GM12891 (cell line): Measurements from ENCODE around the gene PPP1R13B.

Experiments
- POLR2A ChIP-seq: IDR thresholded peaks from 2 replicates; pipeline ENCODE4 v1.6.1; 2011; ENCODE audit warnings: low read depth, low read length, control low read depth
- TAF1 ChIP-seq: IDR thresholded peaks from 2 replicates; pipeline ENCODE4 v1.6.1; 2011; ENCODE audit warnings: low read depth, low read length, control low read depth

GRCh38 chr14:103739466-103739792, 107.9 kb downstream of the PPP1R13B start:
- TF ChIP-seq POLR2A, result no peak
- TF ChIP-seq TAF1, result no peak
